K562 (cell line): ENCODE results near the gene SERINC5. TPM values are rescaled to one million over a fixed set of nuclear protein-coding genes. Genes with fewer than 3 reads are reported as not detected.

Experiments used
- E2F1 ChIP-seq: sonication (generic); formaldehyde crosslinking; IDR thresholded peaks from 2 replicates; pipeline ENCODE4 v1.8.1; 2023; ENCODE audit warnings: mild to moderate bottlenecking, missing genetic modification reagents, moderate library complexity
- E2F5 ChIP-seq: sonication (generic); formaldehyde crosslinking; IDR thresholded peaks from 2 replicates; pipeline ENCODE4 v1.8.0; 2022; ENCODE audit warnings: mild to moderate bottlenecking, missing genetic modification reagents
- ELF4 ChIP-seq: fragments of 450-650 bp; formaldehyde crosslinking; IDR thresholded peaks from 2 replicates; pipeline ENCODE4 v1.4.0; 2022; ENCODE audit warnings: missing genetic modification characterization
- ETS2 ChIP-seq: IDR thresholded peaks from 2 replicates; pipeline ENCODE4 v1.6.1; 2016; ENCODE audit warnings: borderline replicate concordance, missing genetic modification characterization, mild to moderate bottlenecking, moderate library complexity, missing compliant biosample characterization; ENCODE audit not compliant: poor library complexity, severe bottlenecking
- FOSL1 ChIP-seq: fragments of 200-800 bp; sonication (Bioruptor generic); conservative IDR thresholded peaks from 2 replicates; pipeline ENCODE4 v1.6.1; 2016; ENCODE audit warnings: missing genetic modification characterization, missing compliant biosample characterization
- HLTF ChIP-seq: fragments of 450-650 bp; IDR thresholded peaks from 2 replicates; pipeline ENCODE4 v1.6.1; 2016
- KLF13 ChIP-seq: fragments of 450-650 bp; IDR thresholded peaks from 2 replicates; pipeline ENCODE4 v1.6.1; 2016; ENCODE audit warnings: missing genetic modification characterization, low read depth, mild to moderate bottlenecking, missing compliant biosample characterization, moderate library complexity, borderline replicate concordance
- NKRF ChIP-seq: fragments of 450-650 bp; IDR thresholded peaks from 2 replicates; pipeline ENCODE4 v1.6.1; 2016; ENCODE audit warnings: borderline replicate concordance
- PCBP1 ChIP-seq: fragments of 200-400 bp; formaldehyde crosslinking; IDR thresholded peaks from 2 replicates; pipeline ENCODE4 v1.6.1; 2018; ENCODE audit warnings: mild to moderate bottlenecking, low read depth, low read length; ENCODE audit not compliant: poor library complexity, severe bottlenecking
- PCBP2 ChIP-seq: fragments of 200-400 bp; formaldehyde crosslinking; IDR thresholded peaks from 2 replicates; pipeline ENCODE4 v1.6.1; 2018; ENCODE audit warnings: low read length, low read depth, mild to moderate bottlenecking, moderate library complexity; ENCODE audit not compliant: poor library complexity, severe bottlenecking
- PHTF2 ChIP-seq: fragments of 250-450 bp; sonication (Bioruptor Pico); IDR thresholded peaks from 2 replicates; pipeline ENCODE4 v1.5.0; 2021; ENCODE audit warnings: mild to moderate bottlenecking
- RAD21 ChIP-seq, 2 experiments: fragments of 250-450 bp in 1 of 2; fragments of 450-650 bp in 1 of 2; sonication (Bioruptor Pico) in 1 of 2; formaldehyde crosslinking in 1 of 2; IDR thresholded peaks in 1 of 2; conservative IDR thresholded peaks in 1 of 2; 2 replicates each; pipeline versions ENCODE4 v1.4.0 to v1.8.0; 2020 to 2022; ENCODE audit warnings: mild to moderate bottlenecking in 2 of 2, moderate library complexity in 1 of 2
- RUNX1 ChIP-seq: sonication (generic); IDR thresholded peaks from 2 replicates; pipeline ENCODE4 v1.6.1; 2016; ENCODE audit warnings: antibody characterized with exemption, low read depth
- SMAD3 ChIP-seq: fragments of 450-650 bp; formaldehyde crosslinking; conservative IDR thresholded peaks from 2 replicates; pipeline ENCODE4 v1.4.0; 2020; ENCODE audit warnings: mild to moderate bottlenecking
- SOX6 ChIP-seq: fragments of 450-650 bp; IDR thresholded peaks from 2 replicates; pipeline ENCODE4 v1.6.1; 2014; ENCODE audit warnings: mild to moderate bottlenecking
- SUPT5H ChIP-seq: fragments of 450-650 bp; IDR thresholded peaks from 2 replicates; pipeline ENCODE4 v1.6.1; 2016
- TARDBP ChIP-seq: fragments of 450-650 bp; IDR thresholded peaks from 2 replicates; pipeline ENCODE4 v1.6.1; 2016
- ZKSCAN1 ChIP-seq: fragments of 150-350 bp; IDR thresholded peaks from 2 replicates; pipeline ENCODE4 v1.6.1; 2016; ENCODE audit warnings: low read depth, low read length
- ZNF212 ChIP-seq: fragments of 450-650 bp; formaldehyde crosslinking; IDR thresholded peaks from 2 replicates; pipeline ENCODE4 v1.4.0; 2020; ENCODE audit warnings: mild to moderate bottlenecking
- ZNF282 ChIP-seq: sonication (generic); formaldehyde crosslinking; IDR thresholded peaks from 2 replicates; pipeline ENCODE4 v1.8.1; 2023; ENCODE audit warnings: missing genetic modification reagents
- ZNF444 ChIP-seq: fragments of 250-450 bp; sonication (Bioruptor Pico); IDR thresholded peaks from 2 replicates; pipeline ENCODE4 v1.4.0; 2020; ENCODE audit warnings: mild to moderate bottlenecking, moderate library complexity
- ZNF695 ChIP-seq: fragments of 450-650 bp; formaldehyde crosslinking; IDR thresholded peaks from 2 replicates; pipeline ENCODE4 v1.4.0; 2020; ENCODE audit warnings: mild to moderate bottlenecking, moderate library complexity
- ZNF696 ChIP-seq: fragments of 250-450 bp; sonication (Bioruptor Pico); conservative IDR thresholded peaks from 2 replicates; pipeline ENCODE4 v1.4.0; 2020; ENCODE audit warnings: mild to moderate bottlenecking, moderate library complexity
- polyA plus RNA-seq, 8 experiments: library from polyadenylated mRNA; depleted of rRNA in 4 of 8; stranded (reverse) in 5 of 8; unstranded in 3 of 8; fragments of >200 nt; fragmentation: Nextera tagmentation in 2 of 8; fragmentation: Illumina TruSeq in 1 of 8; extraction: Ambion mirVana in 2 of 8; extraction: Trizol in 1 of 8; gene quantifications; 2 replicates each; pipeline versions ENCODE4 v1.2.1 to v1.2.3, GENCODE V29; 2011 to 2014; ENCODE audit warnings: inconsistent platforms in 1 of 8, missing spikeins in 1 of 8
- total RNA-seq, 7 experiments: library from RNA; depleted of rRNA in 6 of 7; stranded (reverse); fragments of >200 nt in 6 of 7; fragmentation: Illumina TruSeq in 2 of 7; extraction: Trizol in 2 of 7; gene quantifications; 2 replicates each; pipeline versions ENCODE4 v1.2.1 to v1.2.3, GENCODE V29; 2011 to 2021; ENCODE audit warnings: low replicate concordance in 1 of 7
- TF ChIP-seq, protein P1 (sequence below): fragments of 450-650 bp; formaldehyde crosslinking; IDR thresholded peaks from 2 replicates; pipeline ENCODE4 v1.4.0; 2020; ENCODE audit warnings: mild to moderate bottlenecking, moderate library complexity

SERINC5 gene
- total and polyA plus RNA-seq, 9 of the 15 experiments (the other 6 are each of a cell fraction or from before 2014, with no cell fraction given), result 1.4 to 7.9 (median 3.7) TPM

- TF ChIP-seq FOSL1 (peak; percentile 78), ZNF212 (CRISPR knock-in tag) (no peak), ELF4 (CRISPR knock-in tag) (peak; percentile 71), E2F5 (CRISPR knock-in tag) (no peak), TARDBP (peak; percentile 95), KLF13 (tag) (no peak), PCBP1 (no peak), ZNF696 (no peak), NKRF (no peak), ZNF444 (CRISPR knock-in tag) (0 out of 2 replicates have a peak, but pooled peaks have one; percentile 76), HLTF (peak; percentile 66; the same call in 1 of the 2 replicates), RAD21 (CRISPR knock-in tag; conservative IDR thresholded peaks at IDR 0.05 in 1 of 2, IDR thresholded peaks at IDR 0.05 in 1 of 2) (peak; percentile 54 to 66), SMAD3 (CRISPR knock-in tag) (peak; percentile 87; the same call in 1 of the 2 replicates), E2F1 (CRISPR knock-in tag) (no peak), SOX6 (peak; percentile 99), SUPT5H (no peak), ZNF282 (CRISPR knock-in tag) (no peak), PCBP2 (no peak), ETS2 (tag) (no peak), ZKSCAN1 (peak; percentile 24; the same call in 1 of the 2 replicates), RUNX1 (0 out of 2 replicates have a peak, but pooled peaks have one; percentile 58), PHTF2 (CRISPR knock-in tag) (no peak), ZNF695 (CRISPR knock-in tag) (no peak)
- TF ChIP-seq, protein P1, sequence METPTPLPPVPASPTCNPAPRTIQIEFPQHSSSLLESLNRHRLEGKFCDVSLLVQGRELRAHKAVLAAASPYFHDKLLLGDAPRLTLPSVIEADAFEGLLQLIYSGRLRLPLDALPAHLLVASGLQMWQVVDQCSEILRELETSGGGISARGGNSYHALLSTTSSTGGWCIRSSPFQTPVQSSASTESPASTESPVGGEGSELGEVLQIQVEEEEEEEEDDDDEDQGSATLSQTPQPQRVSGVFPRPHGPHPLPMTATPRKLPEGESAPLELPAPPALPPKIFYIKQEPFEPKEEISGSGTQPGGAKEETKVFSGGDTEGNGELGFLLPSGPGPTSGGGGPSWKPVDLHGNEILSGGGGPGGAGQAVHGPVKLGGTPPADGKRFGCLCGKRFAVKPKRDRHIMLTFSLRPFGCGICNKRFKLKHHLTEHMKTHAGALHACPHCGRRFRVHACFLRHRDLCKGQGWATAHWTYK, result peak; percentile 77; the same call in 1 of the 2 replicates
Observed at GRCh38 chr5:80204808-80205614, 50.8 kb downstream of the SERINC5 start (continued).
